PC-9 (cell line): Measurements from ENCODE around the gene SPSB3. TPM values are rescaled to one million over a fixed set of nuclear protein-coding genes. Genes with fewer than 3 reads are reported as not detected.
A peak's percentile ranks its signal among the peaks of the same experiment; 100 is the strongest.

Experiments
- BruUV-seq: library from RNA; stranded (reverse); fragments of 400-500 nt; replicated peaks from 2 replicates; lab custom pipeline; 2021; lab: Mats Ljungman, UMichigan
- CTCF ChIA-PET: fragments of 300-600 bp; sonication (Branson Sonifier 250); formaldehyde crosslinking; loops from one replicate; lab custom pipeline; 2022; ENCODE audit warnings: antibody characterized with exemption; lab: Charles Lee
- POLR2A ChIA-PET: fragments of 300-600 bp; sonication (Branson Sonifier 250); formaldehyde crosslinking; loops from one replicate; lab custom pipeline; 2022; ENCODE audit warnings: antibody characterized with exemption; ENCODE audit not compliant: unreplicated experiment; lab: Charles Lee
- DNase-seq, 2 experiments: peaks; one replicate each; pipeline versions ENCODE4 v3.0.0 to v3.0.0-alpha.2; 2015 to 2022; ENCODE audit warnings: mixed read lengths in 1 of 2
- H2AFZ ChIP-seq: fragments of 200-600 bp; sonication (generic); 2 replicates; pipeline ENCODE4 v1.8.1; 2017; ENCODE audit warnings: antibody characterized with exemption
- H3F3A ChIP-seq: fragments of 200-600 bp; sonication (generic); 2 replicates; pipeline ENCODE4 v1.8.1; 2017; ENCODE audit warnings: antibody characterized with exemption, mild to moderate bottlenecking, low read depth; ENCODE audit not compliant: insufficient read depth
- H3K27ac ChIP-seq: fragments of 200-600 bp; sonication (generic); 2 replicates; pipeline ENCODE4 v1.6.1; 2016; ENCODE audit warnings: mixed run types
- H3K27me3 ChIP-seq: fragments of 200-600 bp; sonication (generic); 2 replicates; pipeline ENCODE4 v1.6.1; 2016; ENCODE audit warnings: low read depth, mixed run types; ENCODE audit not compliant: insufficient read depth
- H3K36me3 ChIP-seq: fragments of 200-600 bp; sonication (generic); 2 replicates; pipeline ENCODE4 v1.6.1; 2016; ENCODE audit warnings: low read depth, mixed run types
- H3K4me1 ChIP-seq: fragments of 200-600 bp; sonication (generic); replicated peaks from 2 replicates; pipeline ENCODE4 v1.6.1; 2016; ENCODE audit warnings: mixed run types; ENCODE audit not compliant: insufficient read depth
- H3K4me2 ChIP-seq: fragments of 200-600 bp; sonication (generic); 2 replicates; pipeline ENCODE4 v1.6.1; 2017; ENCODE audit warnings: mixed run types
- H3K4me3 ChIP-seq: fragments of 200-600 bp; sonication (generic); 2 replicates; pipeline ENCODE4 v1.6.1; 2016; ENCODE audit warnings: mixed run types
- H3K79me2 ChIP-seq: fragments of 200-600 bp; sonication (generic); 2 replicates; pipeline ENCODE4 v1.6.1; 2017; ENCODE audit warnings: low read depth, mixed run types
- H3K9me2 ChIP-seq: fragments of 200-600 bp; sonication (generic); 2 replicates; pipeline ENCODE4 v1.8.1; 2017; ENCODE audit warnings: mild to moderate bottlenecking; ENCODE audit not compliant: insufficient read depth
- H3K9me3 ChIP-seq: fragments of 200-600 bp; sonication (generic); 2 replicates; pipeline ENCODE4 v1.8.1; 2016; ENCODE audit warnings: low read depth; ENCODE audit not compliant: insufficient read depth
- H4K20me1 ChIP-seq: fragments of 200-600 bp; sonication (generic); 2 replicates; pipeline ENCODE4 v1.8.1; 2017; ENCODE audit not compliant: insufficient read depth
- CTCF ChIP-seq: fragments of 200-600 bp; sonication (generic); conservative IDR thresholded peaks from 2 replicates; pipeline ENCODE4 v1.6.1; 2017; ENCODE audit warnings: mixed run types, antibody characterized with exemption, mild to moderate bottlenecking, moderate library complexity
- EZH2 ChIP-seq: fragments of 200-600 bp; sonication (generic); IDR thresholded peaks from 2 replicates; pipeline ENCODE4 v1.8.0; 2017; ENCODE audit warnings: antibody characterized with exemption, low read depth
- intact Hi-C: fragments of 100-400 bp; cut with micrococcal nuclease; formaldehyde crosslinking; loops from one replicate; pipeline ENCODE4 v1.10.0; 2022; ENCODE audit not compliant: unreplicated experiment
- total RNA-seq: library from RNA; stranded (reverse); gene quantifications from 2 replicates; pipeline ENCODE4 v1.2.3, GENCODE V29; 2021

SPSB3 gene
- total RNA-seq, 1 experiment from 2014 or later: 58.2 TPM

DNA sequence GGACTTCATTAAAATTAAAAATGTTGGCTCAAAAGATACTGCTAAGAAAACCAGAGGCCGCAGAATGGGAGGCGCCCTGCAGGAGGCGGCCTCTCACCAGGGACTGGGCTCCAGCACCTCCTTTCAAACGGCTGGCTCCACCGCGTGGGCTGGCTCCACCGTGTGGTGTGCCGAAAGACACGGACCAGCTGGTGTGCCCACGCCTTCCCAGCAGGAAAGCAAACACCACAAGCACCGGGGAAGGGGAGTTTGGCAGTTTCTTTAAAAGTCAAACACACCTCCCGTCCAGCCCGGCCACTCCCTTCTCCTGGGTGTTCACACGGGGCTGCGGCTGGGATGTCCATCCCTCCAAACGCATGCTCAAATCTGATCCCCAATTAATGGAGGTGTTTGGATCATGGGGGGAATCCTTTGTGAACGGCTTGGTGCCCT lies 30.4 kb upstream of the SPSB3 start:
- POLR2A ChIA-PET: no interaction called here
- no peak for DNase-seq

GRCh38 chr16:1810536-1810935 lies 28.2 kb upstream of the SPSB3 start:
- H4K20me1 ChIP-seq: no peaks in the 10 kb centered on the region
- no peaks in the 10 kb centered on the region for H3K79me2 ChIP-seq
- H3K36me3 ChIP-seq: no peaks in the 10 kb centered on the region
- H3K4me1 ChIP-seq: no peaks in the 10 kb centered on the region
- intact Hi-C loops: no loop called here
- no peak for DNase-seq
- H3K9me2 ChIP-seq: no peaks in the 10 kb centered on the region
- no peaks in the 10 kb centered on the region for H3K9me3 ChIP-seq
- H2AFZ ChIP-seq: no peak overlapping the region
- no peaks in the 10 kb centered on the region for H3K27me3 ChIP-seq
- TF ChIP-seq CTCF (no peak), EZH2 (no peak)
- H3F3A ChIP-seq: peaks cover 9% of the 10 kb centered on the region; the same call in 1 of the 2 replicates
- H3K4me3 ChIP-seq: no peak overlapping the region
- CTCF ChIA-PET: no interaction called here
- POLR2A ChIA-PET: no interaction called here
- H3K27ac ChIP-seq: no peak overlapping the region
- no TSS peak for BruUV-seq
- no peak overlapping the region for H3K4me2 ChIP-seq

More for the DNA sequence above, 30.4 kb upstream of the SPSB3 start:
- no peaks in the 10 kb centered on the region for H3K9me3 ChIP-seq
- no peaks in the 10 kb centered on the region for H3K27me3 ChIP-seq
- BruUV-seq: no TSS peak
- no peak overlapping the region for H3K4me2 ChIP-seq
- H3K27ac ChIP-seq: no peak overlapping the region
- H2AFZ ChIP-seq: no peak overlapping the region
- intact Hi-C loops: no loop called here
- H3K36me3 ChIP-seq: 0 out of 2 replicates have a peak, but pooled peaks cover 6% of the 10 kb centered on the region
- H3F3A ChIP-seq: peaks cover 9% of the 10 kb centered on the region; the same call in 1 of the 2 replicates
- no peaks in the 10 kb centered on the region for H3K4me1 ChIP-seq
- no peak for TF ChIP-seq EZH2
- 0 out of 2 replicates have a peak, but pooled peaks have one; percentile 27 for TF ChIP-seq CTCF
- H3K79me2 ChIP-seq: no peaks in the 10 kb centered on the region
- H3K9me2 ChIP-seq: no peaks in the 10 kb centered on the region
- no peaks in the 10 kb centered on the region for H4K20me1 ChIP-seq
- H3K4me3 ChIP-seq: no peak overlapping the region
- CTCF ChIA-PET: no interaction called here

DNA sequence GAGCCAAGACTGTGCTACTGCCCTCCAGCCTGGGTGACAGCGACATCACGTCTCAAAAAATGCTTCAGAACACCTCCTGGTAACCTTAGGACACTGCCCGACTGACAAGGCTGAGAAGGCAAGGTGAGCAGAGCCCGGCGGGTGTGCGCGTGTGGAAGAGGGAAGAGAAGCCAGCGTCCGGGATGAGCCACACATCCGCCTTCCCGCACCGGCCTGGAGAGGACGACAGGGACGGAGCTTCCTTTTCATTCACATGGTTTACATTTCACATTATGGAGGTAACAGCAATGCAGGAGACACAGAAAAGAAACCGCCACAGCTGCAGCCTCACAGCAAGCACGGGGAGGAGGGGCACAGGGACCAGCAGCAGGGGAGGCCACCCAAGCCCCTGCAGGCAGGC lies 27.7 kb upstream of the SPSB3 start:
- no peaks in the 10 kb centered on the region for H3K9me2 ChIP-seq
- no peak overlapping the region for H2AFZ ChIP-seq
- intact Hi-C loops: no loop called here
- no peaks in the 10 kb centered on the region for H4K20me1 ChIP-seq
- H3K9me3 ChIP-seq: no peaks in the 10 kb centered on the region
- no TSS peak for BruUV-seq
- peaks cover 6% of the 10 kb centered on the region; the same call in 1 of the 2 replicates for H3F3A ChIP-seq
- H3K27me3 ChIP-seq: no peaks in the 10 kb centered on the region
- no peak overlapping the region for H3K27ac ChIP-seq
- CTCF ChIA-PET: no interaction called here
- H3K4me3 ChIP-seq: no peak overlapping the region
- TF ChIP-seq CTCF: no peak
- no peak for TF ChIP-seq EZH2
- H3K4me1 ChIP-seq: no peaks in the 10 kb centered on the region
- H3K36me3 ChIP-seq: no peaks in the 10 kb centered on the region
- H3K79me2 ChIP-seq: no peaks in the 10 kb centered on the region
- POLR2A ChIA-PET: no interaction called here
- DNase-seq: no peak
- no peak overlapping the region for H3K4me2 ChIP-seq
